Measurements from ENCODE around the gene PEX14. TPM values are rescaled to one million over a fixed set of nuclear protein-coding genes. Genes with fewer than 3 reads are reported as not detected.

PEX14 gene
- total and polyA plus RNA-seq, 2 experiments from 2014 or later = 17.6 to 19.6 TPM

GRCh38 chr1:10450836-10451235 is 23.9 kb upstream of the PEX14 start (continued):
- TF ChIP-seq REST (IDR thresholded peaks at IDR 0.05; ENCODE audit: unreplicated experiment) (no peak), STAT1 (IDR thresholded peaks at IDR 0.05; ENCODE audit: unreplicated experiment) (no peak), JUNB (IDR thresholded peaks at IDR 0.05; ENCODE audit: unreplicated experiment) (no peak)

- peak overlapping the region; percentile 68 for H3K4me2 ChIP-seq
- no peak for TF ChIP-seq ZNF462 (CRISPR knock-in tag; IDR thresholded peaks at IDR 0.05)
- no peak for TF ChIP-seq STAT1 (IDR thresholded peaks at IDR 0.05; ENCODE audit: unreplicated experiment)
- TF ChIP-seq CTCF (conservative IDR thresholded peaks at IDR 0.05; ENCODE audit: low read depth in 2 of 2) = no peak
- TF ChIP-seq NANOG (IDR thresholded peaks at IDR 0.05; ENCODE audit: borderline replicate concordance) = no peak
- TF ChIP-seq ZNF114 (CRISPR knock-in tag; IDR thresholded peaks at IDR 0.05) = no peak
- no peak for TF ChIP-seq REST (IDR thresholded peaks at IDR 0.05; ENCODE audit: unreplicated experiment)
- TF ChIP-seq CREB1 (CRISPR knock-in tag; IDR thresholded peaks at IDR 0.05; ENCODE audit: low read depth) = no peak
Observed at GRCh38 chr1:10451287-10451686, 23.5 kb upstream of the PEX14 start.

More at GRCh38 chr1:10451287-10451686, 23.5 kb upstream of the PEX14 start:
- Histone ChIP-seq H3K4me3 (peak overlapping the region; percentile 36), H2AFZ (no peak overlapping the region), H3K79me2 (replicated peaks; ENCODE audit: insufficient read depth) (no peaks in the 10 kb centered on the region), H3K36me3 (ENCODE audit: insufficient read depth) (no peaks in the 10 kb centered on the region), H3K27ac (ENCODE audit: low read depth) (no peak overlapping the region), H3F3A (replicated peaks; ENCODE audit: low read depth) (peaks cover 7% of the 10 kb centered on the region; the same call in 1 of the 2 replicates), H3K9me2 (ENCODE audit: insufficient read depth) (no peaks in the 10 kb centered on the region), H4K20me1 (replicated peaks; ENCODE audit: insufficient read depth) (no peaks in the 10 kb centered on the region), H3K4me1 (ENCODE audit: insufficient read depth) (peaks cover 19% of the 10 kb centered on the region), H3K27me3 (ENCODE audit: insufficient read depth) (no peaks in the 10 kb centered on the region)
- Mint-ChIP-seq H3K9me3 (peaks cover 5% of the 10 kb centered on the region; the same call in 2 of the 3 replicates), H3K4me1 (peaks cover 24% of the 10 kb centered on the region), H3K27me3 (ENCODE audit: insufficient read depth, low read depth, poor library complexity) (peaks cover 3% of the 10 kb centered on the region), H3K27ac (peak overlapping the region; percentile 30), H3K36me3 (ENCODE audit: low read depth) (peaks cover 14% of the 10 kb centered on the region; the same call in 2 of the 3 replicates), H3K4me3 (peak overlapping the region; percentile 17; the same call in 2 of the 3 replicates)
- peak; percentile 40 for DNase-seq (ENCODE audit: low spot score)
- peak; percentile 61 for ATAC-seq

Measured in GM23338 (cell line).